PC-3 (cell line): ENCODE data around the gene CYP2C18. TPM values are rescaled to one million over a fixed set of nuclear protein-coding genes. Genes with fewer than 3 reads are reported as not detected.

Source experiments
- ATAC-seq: fragments of 200-7000 bp; cut with Tn5 transposase; 2 replicates; pipeline ENCODE4 v1.9.1; 2020; ENCODE audit warnings: mild to moderate bottlenecking, moderate library complexity
- BruUV-seq: library from RNA; stranded (reverse); fragments of 400-500 nt; replicated peaks from 2 replicates; lab custom pipeline; 2021; lab: Mats Ljungman, UMichigan
- CTCF ChIA-PET: fragments of 300-600 bp; sonication (Branson Sonifier 250); formaldehyde crosslinking; loops from one replicate; lab custom pipeline; 2022; ENCODE audit warnings: antibody characterized with exemption; lab: Charles Lee
- POLR2A ChIA-PET: fragments of 300-600 bp; sonication (Branson Sonifier 250); formaldehyde crosslinking; loops from one replicate; lab custom pipeline; 2022; ENCODE audit warnings: antibody characterized with exemption; ENCODE audit not compliant: unreplicated experiment; lab: Charles Lee
- DNase-seq: peaks from one replicate; pipeline ENCODE4 v3.0.0-alpha.2; 2015
- H2AFZ ChIP-seq: fragments of 300-600 bp; sonication (generic); 2 replicates; pipeline ENCODE4 v1.6.0; 2016; ENCODE audit warnings: antibody characterized with exemption, low read length
- H3F3A ChIP-seq: fragments of 300-600 bp; sonication (generic); one replicate; pipeline ENCODE4 v1.6.0; 2017; ENCODE audit warnings: antibody characterized with exemption, low read length, control low read depth, mild to moderate bottlenecking; ENCODE audit not compliant: unreplicated experiment
- H3K27ac ChIP-seq: fragments of 300-600 bp; sonication (generic); 2 replicates; pipeline ENCODE4 v1.5.1; 2016; ENCODE audit warnings: mild to moderate bottlenecking, low read length
- H3K27me3 ChIP-seq: fragments of 300-600 bp; sonication (generic); 2 replicates; pipeline ENCODE4 v1.6.1; 2016; ENCODE audit warnings: low read length, mixed read lengths
- H3K36me3 ChIP-seq: fragments of 300-600 bp; sonication (generic); 2 replicates; pipeline ENCODE4 v1.6.1; 2016; ENCODE audit warnings: low read depth, mixed run types, low read length, mixed read lengths
- H3K4me1 ChIP-seq: fragments of 300-600 bp; sonication (generic); 2 replicates; pipeline ENCODE4 v1.5.1; 2016; ENCODE audit warnings: low read length; ENCODE audit not compliant: insufficient read depth
- H3K4me2 ChIP-seq: fragments of 300-600 bp; sonication (generic); 2 replicates; pipeline ENCODE4 v1.6.0; 2016; ENCODE audit warnings: low read length
- H3K4me3 ChIP-seq: fragments of 300-600 bp; sonication (generic); 2 replicates; pipeline ENCODE4 v1.5.1; 2016; ENCODE audit warnings: mild to moderate bottlenecking, low read length, mixed read lengths
- H3K79me2 ChIP-seq: fragments of 300-600 bp; sonication (generic); 2 replicates; pipeline ENCODE4 v1.6.1; 2017; ENCODE audit warnings: low read length, mixed read lengths
- H3K9ac ChIP-seq: fragments of 300-600 bp; sonication (generic); 2 replicates; pipeline ENCODE4 v1.6.0; 2016; ENCODE audit warnings: mild to moderate bottlenecking, low read length
- H3K9me2 ChIP-seq: fragments of 300-600 bp; sonication (generic); replicated peaks from 2 replicates; pipeline ENCODE4 v1.6.1; 2016; ENCODE audit warnings: mixed run types, low read length, mixed read lengths
- H3K9me3 ChIP-seq: fragments of 300-600 bp; sonication (generic); 2 replicates; pipeline ENCODE4 v1.6.1; 2016; ENCODE audit warnings: low read length, mixed read lengths
- H4K20me1 ChIP-seq: fragments of 300-600 bp; sonication (generic); 2 replicates; pipeline ENCODE4 v1.6.1; 2016; ENCODE audit warnings: low read length, mixed read lengths
- CTCF ChIP-seq: fragments of 300-600 bp; sonication (generic); conservative IDR thresholded peaks from 2 replicates; pipeline ENCODE4 v1.5.1; 2017; ENCODE audit warnings: antibody characterized with exemption, low read depth, mild to moderate bottlenecking, low read length
- EZH2 ChIP-seq: fragments of 300-600 bp; sonication (generic); IDR thresholded peaks from one replicate; pipeline ENCODE4 v1.6.1; 2017; ENCODE audit warnings: antibody characterized with exemption, mild to moderate bottlenecking, low read length; ENCODE audit not compliant: unreplicated experiment
- EZH2phosphoT487 ChIP-seq: fragments of 300-600 bp; sonication (generic); IDR thresholded peaks from 2 replicates; pipeline ENCODE4 v1.6.1; 2018; ENCODE audit warnings: mild to moderate bottlenecking, antibody characterized with exemption, low read length, borderline replicate concordance
- intact Hi-C: fragments of 100-400 bp; cut with micrococcal nuclease; formaldehyde crosslinking; loops from 2 replicates; pipeline ENCODE4 v1.9.0; 2023
- total RNA-seq: library from RNA; depleted of rRNA; stranded (reverse); fragments of >200 nt; gene quantifications from 2 replicates; pipeline ENCODE4 v1.2.3, GENCODE V29; 2014; rRNA removed

The CYP2C18 gene
- total RNA-seq, 1 experiment from 2014 or later: not detected

GRCh38 chr10:94785211-94785610, 101.7 kb downstream of the CYP2C18 start:
- Histone ChIP-seq H3K79me2 (no peaks in the 10 kb centered on the region), H2AFZ (no peak overlapping the region), H3K4me2 (no peak overlapping the region), H3K27me3 (no peaks in the 10 kb centered on the region), H3K4me3 (no peak overlapping the region), H3K4me1 (no peaks in the 10 kb centered on the region), H3K9ac (no peak overlapping the region), H3K9me3 (no peaks in the 10 kb centered on the region), H3K9me2 (no peaks in the 10 kb centered on the region), H4K20me1 (no peaks in the 10 kb centered on the region), H3K27ac (no peak overlapping the region), H3F3A (no peaks in the 10 kb centered on the region), H3K36me3 (no peaks in the 10 kb centered on the region)
- ATAC-seq: no peak
- CTCF ChIA-PET: no interaction called here
- POLR2A ChIA-PET: no interaction called here
- no TSS peak for BruUV-seq
- TF ChIP-seq CTCF (no peak), EZH2 (no peak), EZH2phosphoT487 (no peak)
- intact Hi-C loops: no loop called here
- peak; percentile 4 for DNase-seq

Other genes starting within 250 kb of the CYP2C18 start
- 86.3 and 98.0 TPM in 2 replicates for gene HELLS, start 137.9 kb upstream of the CYP2C18 start, total RNA-seq
- gene CYP2C19, start 79.0 kb downstream of the CYP2C18 start, total RNA-seq: not detected in 2 replicates